GM13977 (cell line): Measurements from ENCODE around the gene SERPINB5.

Source experiments
- DNase-seq: peaks from one replicate; pipeline ENCODE4 v3.0.0; 2012; ENCODE audit warnings: low spot score
- CTCF ChIP-seq: IDR thresholded peaks from 2 replicates; pipeline ENCODE4 v1.5.1; 2012; ENCODE audit warnings: mild to moderate bottlenecking, control low read depth; ENCODE audit not compliant: insufficient read depth; ENCODE audit errors: extremely low read depth, missing control alignments
- in situ Hi-C: fragments of 300-500 bp; cut with MboI; formaldehyde crosslinking; loops from one replicate; pipeline ENCODE4 v1.12.0; 2022; ENCODE audit warnings: low sequenced_read_pairs, low pct_unique_long_range_greater_than_20kb, mixed read lengths, inconsistent platforms; ENCODE audit not compliant: unreplicated experiment

The SERPINB5 gene

GRCh38 chr18:63439334-63439733, 37.4 kb upstream of the SERPINB5 start:
- TF ChIP-seq CTCF = peak; percentile 79
- DNase-seq = peak; percentile 58
- in situ Hi-C loops = loop anchor here (10.0 to 25.0 kb wide), 4 partner anchors 95 to 727 kb away; partner anchors contain the start of gene PHLPP1

- DNase-seq = no peak
- in situ Hi-C loops = loop anchor here (25.0 kb wide), 2 partner anchors 303 to 728 kb away; partner anchors contain the start of gene PHLPP1
- TF ChIP-seq CTCF = no peak
Measured at GRCh38 chr18:63440219-63440618, 36.5 kb upstream of the SERPINB5 start.

GRCh38 chr18:63440881-63441280, 35.9 kb upstream of the SERPINB5 start:
- in situ Hi-C loops = loop anchor here (25.0 kb wide), 2 partner anchors 304 to 729 kb away; partner anchors contain the start of gene PHLPP1
- no peak for TF ChIP-seq CTCF
- no peak for DNase-seq

- no peak for TF ChIP-seq CTCF
- in situ Hi-C loops = loop anchor here (25.0 kb wide), 2 partner anchors 307 to 732 kb away; partner anchors contain the start of gene PHLPP1
- no peak for DNase-seq
Measured at GRCh38 chr18:63443829-63444228, 32.9 kb upstream of the SERPINB5 start.

GRCh38 chr18:63444580-63444979, 32.2 kb upstream of the SERPINB5 start:
- DNase-seq = peak; percentile 43
- TF ChIP-seq CTCF = no peak
- in situ Hi-C loops = loop anchor here (25.0 kb wide), 2 partner anchors 307 to 732 kb away; partner anchors contain the start of gene PHLPP1

- in situ Hi-C loops = loop anchor here (25.0 kb wide), 2 partner anchors 308 to 733 kb away; partner anchors contain the start of gene PHLPP1
- no peak for TF ChIP-seq CTCF
- DNase-seq = no peak
Measured at GRCh38 chr18:63445037-63445436, 31.7 kb upstream of the SERPINB5 start.
